HEK293 (cell line): ENCODE results near the gene METAP1D.

Experiments used
- CTCF ChIP-seq: fragments of 450-650 bp; formaldehyde crosslinking; IDR thresholded peaks from 2 replicates; pipeline ENCODE4 v1.5.1; 2016; ENCODE audit warnings: missing biosample characterization, missing genetic modification characterization
- EGR2 ChIP-seq: fragments of 450-650 bp; formaldehyde crosslinking; IDR thresholded peaks from 2 replicates; pipeline ENCODE4 v1.5.1; 2016; ENCODE audit warnings: low read depth, missing biosample characterization, missing genetic modification characterization
- HIC1 ChIP-seq: fragments of 450-650 bp; formaldehyde crosslinking; IDR thresholded peaks from 2 replicates; pipeline ENCODE4 v1.5.1; 2016; ENCODE audit warnings: missing biosample characterization, missing genetic modification characterization
- HOXD13 ChIP-seq: sonication (generic); formaldehyde crosslinking; IDR thresholded peaks from 2 replicates; pipeline ENCODE4 v1.8.0; 2022; ENCODE audit warnings: missing genetic modification reagents, borderline replicate concordance
- KLF17 ChIP-seq: fragments of 450-650 bp; formaldehyde crosslinking; IDR thresholded peaks from 2 replicates; pipeline ENCODE4 v1.5.1; 2016; ENCODE audit warnings: missing biosample characterization, missing genetic modification characterization
- OSR2 ChIP-seq: fragments of 450-650 bp; formaldehyde crosslinking; IDR thresholded peaks from 2 replicates; pipeline ENCODE4 v1.5.1; 2016; ENCODE audit warnings: missing biosample characterization, missing genetic modification characterization
- OVOL3 ChIP-seq: fragments of 450-650 bp; formaldehyde crosslinking; IDR thresholded peaks from 2 replicates; pipeline ENCODE4 v1.5.1; 2016; ENCODE audit warnings: missing biosample characterization, missing genetic modification characterization
- SETDB1 ChIP-seq: IDR thresholded peaks from one replicate; pipeline ENCODE4 v1.6.1; 2017; ENCODE audit warnings: mild to moderate bottlenecking, low read length, moderate library complexity, mixed read lengths; ENCODE audit not compliant: insufficient read length
- SP7 ChIP-seq: fragments of 450-650 bp; formaldehyde crosslinking; IDR thresholded peaks from 2 replicates; pipeline ENCODE4 v1.5.1; 2016; ENCODE audit warnings: missing biosample characterization, missing genetic modification characterization
- ZBTB44 ChIP-seq: fragments of 450-650 bp; IDR thresholded peaks from 2 replicates; pipeline ENCODE4 v1.5.1; 2018; ENCODE audit warnings: missing biosample characterization, mild to moderate bottlenecking, missing genetic modification characterization
- ZNF112 ChIP-seq: fragments of 450-650 bp; formaldehyde crosslinking; IDR thresholded peaks from 2 replicates; pipeline ENCODE4 v1.5.0; 2017; ENCODE audit warnings: missing biosample characterization, missing genetic modification characterization
- ZNF121 ChIP-seq: fragments of 450-650 bp; formaldehyde crosslinking; IDR thresholded peaks from 2 replicates; pipeline ENCODE4 v1.5.1; 2016; ENCODE audit warnings: missing biosample characterization, missing genetic modification characterization
- ZNF148 ChIP-seq: fragments of 450-650 bp; formaldehyde crosslinking; IDR thresholded peaks from 2 replicates; pipeline ENCODE4 v1.5.0; 2017; ENCODE audit warnings: missing biosample characterization, missing genetic modification characterization, borderline replicate concordance
- ZNF19 ChIP-seq: fragments of 450-650 bp; formaldehyde crosslinking; IDR thresholded peaks from 2 replicates; pipeline ENCODE4; 2016; ENCODE audit warnings: missing biosample characterization, missing genetic modification characterization, low read depth
- ZNF23 ChIP-seq: fragments of 450-650 bp; formaldehyde crosslinking; IDR thresholded peaks from 2 replicates; pipeline ENCODE4 v1.5.1; 2016; ENCODE audit warnings: missing biosample characterization, missing genetic modification characterization, borderline replicate concordance
- ZNF248 ChIP-seq: fragments of 450-650 bp; formaldehyde crosslinking; IDR thresholded peaks from 2 replicates; pipeline ENCODE4 v1.5.1; 2017; ENCODE audit warnings: missing biosample characterization, missing genetic modification characterization
- ZNF391 ChIP-seq: fragments of 450-650 bp; formaldehyde crosslinking; IDR thresholded peaks from 2 replicates; pipeline ENCODE4 v1.5.1; 2016; ENCODE audit warnings: low read depth, missing biosample characterization, missing genetic modification characterization, borderline replicate concordance
- ZNF544 ChIP-seq: fragments of 450-650 bp; formaldehyde crosslinking; IDR thresholded peaks from 2 replicates; pipeline ENCODE4 v1.5.0; 2017; ENCODE audit warnings: missing biosample characterization, missing genetic modification characterization
- ZNF571 ChIP-seq: fragments of 450-650 bp; formaldehyde crosslinking; IDR thresholded peaks from 2 replicates; pipeline ENCODE4 v1.5.0; 2017; ENCODE audit warnings: missing biosample characterization, missing genetic modification characterization
- ZNF623 ChIP-seq: fragments of 450-650 bp; formaldehyde crosslinking; IDR thresholded peaks from 2 replicates; pipeline ENCODE4 v1.5.1; 2016; ENCODE audit warnings: missing biosample characterization, missing genetic modification characterization
- ZNF658 ChIP-seq: fragments of 450-650 bp; formaldehyde crosslinking; IDR thresholded peaks from 2 replicates; pipeline ENCODE4; 2016; ENCODE audit warnings: missing biosample characterization, missing genetic modification characterization
- ZNF670 ChIP-seq: fragments of 450-650 bp; formaldehyde crosslinking; IDR thresholded peaks from 2 replicates; pipeline ENCODE4 v1.5.1; 2016; ENCODE audit warnings: missing biosample characterization, missing genetic modification characterization, low read depth
- ZNF704 ChIP-seq: fragments of 450-650 bp; formaldehyde crosslinking; IDR thresholded peaks from 2 replicates; pipeline ENCODE4 v1.5.1; 2016; ENCODE audit warnings: missing biosample characterization, missing genetic modification characterization
- ZXDB ChIP-seq: fragments of 450-650 bp; formaldehyde crosslinking; IDR thresholded peaks from 2 replicates; pipeline ENCODE4 v1.5.1; 2016; ENCODE audit warnings: missing biosample characterization, missing genetic modification characterization
- TF ChIP-seq, protein P1 (sequence below): fragments of 450-650 bp; formaldehyde crosslinking; IDR thresholded peaks from 2 replicates; pipeline ENCODE4 v1.5.1; 2016; ENCODE audit warnings: missing biosample characterization, missing genetic modification characterization, low read depth
- TF ChIP-seq, protein P2 (sequence below): fragments of 450-650 bp; IDR thresholded peaks from 2 replicates; pipeline ENCODE4 v1.5.1; 2018; ENCODE audit warnings: missing biosample characterization, missing genetic modification characterization

Gene METAP1D

GRCh38 chr2:172038604-172039003 is 38.9 kb downstream of the METAP1D start (continued):
- TF ChIP-seq ZNF148 (tag by site-specific recombination) (no peak), ZNF23 (no peak), ZNF658 (tag by site-specific recombination) (no peak), ZNF121 (tag by site-specific recombination) (no peak), ZNF391 (tag by site-specific recombination) (no peak), OSR2 (tag by site-specific recombination) (peak; percentile 59; the same call in 1 of the 2 replicates), SP7 (peak; percentile 91), EGR2 (tag by site-specific recombination) (no peak), ZNF19 (tag by site-specific recombination) (no peak), KLF17 (no peak), SETDB1 (peak; percentile 20), ZNF571 (tag by site-specific recombination) (no peak), HIC1 (no peak), ZNF248 (tag by site-specific recombination) (no peak), OVOL3 (tag by site-specific recombination) (no peak), ZXDB (tag by site-specific recombination) (peak; percentile 34; the same call in 1 of the 2 replicates), ZNF544 (tag by site-specific recombination) (no peak), ZNF112 (tag by site-specific recombination) (no peak), ZNF623 (tag by site-specific recombination) (no peak), ZBTB44 (tag by site-specific recombination) (peak; percentile 99), CTCF (tag by site-specific recombination) (no peak), HOXD13 (CRISPR knock-in tag) (no peak; the same call in 1 of the 2 replicates), ZNF670 (no peak), ZNF704 (tag by site-specific recombination) (no peak)
- TF ChIP-seq, protein P1, sequence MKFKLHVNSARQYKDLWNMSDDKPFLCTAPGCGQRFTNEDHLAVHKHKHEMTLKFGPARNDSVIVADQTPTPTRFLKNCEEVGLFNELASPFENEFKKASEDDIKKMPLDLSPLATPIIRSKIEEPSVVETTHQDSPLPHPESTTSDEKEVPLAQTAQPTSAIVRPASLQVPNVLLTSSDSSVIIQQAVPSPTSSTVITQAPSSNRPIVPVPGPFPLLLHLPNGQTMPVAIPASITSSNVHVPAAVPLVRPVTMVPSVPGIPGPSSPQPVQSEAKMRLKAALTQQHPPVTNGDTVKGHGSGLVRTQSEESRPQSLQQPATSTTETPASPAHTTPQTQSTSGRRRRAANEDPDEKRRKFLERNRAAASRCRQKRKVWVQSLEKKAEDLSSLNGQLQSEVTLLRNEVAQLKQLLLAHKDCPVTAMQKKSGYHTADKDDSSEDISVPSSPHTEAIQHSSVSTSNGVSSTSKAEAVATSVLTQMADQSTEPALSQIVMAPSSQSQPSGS = peak; percentile 83
- TF ChIP-seq, protein P2, sequence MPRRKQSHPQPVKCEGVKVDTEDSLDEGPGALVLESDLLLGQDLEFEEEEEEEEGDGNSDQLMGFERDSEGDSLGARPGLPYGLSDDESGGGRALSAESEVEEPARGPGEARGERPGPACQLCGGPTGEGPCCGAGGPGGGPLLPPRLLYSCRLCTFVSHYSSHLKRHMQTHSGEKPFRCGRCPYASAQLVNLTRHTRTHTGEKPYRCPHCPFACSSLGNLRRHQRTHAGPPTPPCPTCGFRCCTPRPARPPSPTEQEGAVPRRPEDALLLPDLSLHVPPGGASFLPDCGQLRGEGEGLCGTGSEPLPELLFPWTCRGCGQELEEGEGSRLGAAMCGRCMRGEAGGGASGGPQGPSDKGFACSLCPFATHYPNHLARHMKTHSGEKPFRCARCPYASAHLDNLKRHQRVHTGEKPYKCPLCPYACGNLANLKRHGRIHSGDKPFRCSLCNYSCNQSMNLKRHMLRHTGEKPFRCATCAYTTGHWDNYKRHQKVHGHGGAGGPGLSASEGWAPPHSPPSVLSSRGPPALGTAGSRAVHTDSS = no peak
